Neutrophil (primary cell): ENCODE results near the gene KYNU.

Experiments used
- H3K27ac ChIP-seq: fragments of 200-600 bp; sonication (generic); 2 replicates; pipeline ENCODE4 v1.5.1; 2016; ENCODE audit warnings: mild to moderate bottlenecking, moderate library complexity
- H3K27me3 ChIP-seq: fragments of 200-600 bp; sonication (generic); 2 replicates; pipeline ENCODE4 v1.6.0; 2016; ENCODE audit warnings: mild to moderate bottlenecking
- H3K36me3 ChIP-seq: fragments of 200-600 bp; sonication (generic); 2 replicates; pipeline ENCODE4 v1.5.1; 2017
- H3K4me1 ChIP-seq, 2 experiments: fragments of 200-600 bp in 1 of 2; sonication (generic) in 1 of 2; 1 replicate in 1 of 2; 2 replicates in 1 of 2; pipeline versions ENCODE4 v1.5.1 to v1.6.1; 2013 to 2016; ENCODE audit warnings: low read depth in 1 of 2, low read length in 1 of 2, mild to moderate bottlenecking in 1 of 2, moderate library complexity in 1 of 2; ENCODE audit not compliant: control insufficient read depth in 1 of 2, insufficient read depth in 1 of 2
- H3K4me3 ChIP-seq, 2 experiments: fragments of 200-600 bp in 1 of 2; sonication (generic) in 1 of 2; 1 replicate in 1 of 2; 2 replicates in 1 of 2; pipeline ENCODE4 v1.5.1; 2013 to 2016; ENCODE audit warnings: low read depth in 1 of 2, low read length in 1 of 2, mild to moderate bottlenecking in 1 of 2, moderate library complexity in 1 of 2
- H3K9me3 ChIP-seq: fragments of 200-600 bp; sonication (generic); 2 replicates; pipeline ENCODE4 v1.5.1; 2016
- TF ChIP-seq, protein P1 (sequence below): fragments of 200-600 bp; sonication (generic); IDR thresholded peaks from 2 replicates; pipeline ENCODE4 v1.5.1; 2016; ENCODE audit warnings: antibody characterized with exemption

KYNU gene

DNA sequence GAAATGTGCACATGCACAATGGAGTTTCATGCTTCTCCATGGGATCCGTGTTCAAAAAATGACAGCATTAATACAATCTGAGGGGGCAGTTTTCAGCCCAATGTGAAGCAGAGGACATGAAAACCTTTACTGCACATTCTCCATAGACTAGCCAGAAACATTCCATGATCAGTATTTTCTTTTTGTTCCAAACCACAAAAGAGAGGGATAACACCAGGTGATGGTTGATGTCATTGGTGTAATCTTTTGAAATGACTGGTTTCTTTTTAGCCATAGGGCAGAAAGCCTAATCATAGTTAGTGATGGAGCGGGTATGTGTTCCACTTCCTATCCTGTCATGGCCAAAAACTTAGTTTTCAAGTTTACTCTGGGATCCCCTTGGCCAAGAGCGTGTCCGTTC, 1.8 kb upstream of the KYNU start:
- Histone ChIP-seq H3K9me3 (no peaks in the 10 kb centered on the region), H3K27me3 (no peaks in the 10 kb centered on the region), H3K36me3 (no peaks in the 10 kb centered on the region), H3K27ac (no peak overlapping the region), H3K4me3 (no peak overlapping the region), H3K4me1 (peaks cover 0 to 1% of the 10 kb centered on the region in 2 experiments)
- TF ChIP-seq, protein P1, sequence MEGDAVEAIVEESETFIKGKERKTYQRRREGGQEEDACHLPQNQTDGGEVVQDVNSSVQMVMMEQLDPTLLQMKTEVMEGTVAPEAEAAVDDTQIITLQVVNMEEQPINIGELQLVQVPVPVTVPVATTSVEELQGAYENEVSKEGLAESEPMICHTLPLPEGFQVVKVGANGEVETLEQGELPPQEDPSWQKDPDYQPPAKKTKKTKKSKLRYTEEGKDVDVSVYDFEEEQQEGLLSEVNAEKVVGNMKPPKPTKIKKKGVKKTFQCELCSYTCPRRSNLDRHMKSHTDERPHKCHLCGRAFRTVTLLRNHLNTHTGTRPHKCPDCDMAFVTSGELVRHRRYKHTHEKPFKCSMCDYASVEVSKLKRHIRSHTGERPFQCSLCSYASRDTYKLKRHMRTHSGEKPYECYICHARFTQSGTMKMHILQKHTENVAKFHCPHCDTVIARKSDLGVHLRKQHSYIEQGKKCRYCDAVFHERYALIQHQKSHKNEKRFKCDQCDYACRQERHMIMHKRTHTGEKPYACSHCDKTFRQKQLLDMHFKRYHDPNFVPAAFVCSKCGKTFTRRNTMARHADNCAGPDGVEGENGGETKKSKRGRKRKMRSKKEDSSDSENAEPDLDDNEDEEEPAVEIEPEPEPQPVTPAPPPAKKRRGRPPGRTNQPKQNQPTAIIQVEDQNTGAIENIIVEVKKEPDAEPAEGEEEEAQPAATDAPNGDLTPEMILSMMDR: no peak

DNA sequence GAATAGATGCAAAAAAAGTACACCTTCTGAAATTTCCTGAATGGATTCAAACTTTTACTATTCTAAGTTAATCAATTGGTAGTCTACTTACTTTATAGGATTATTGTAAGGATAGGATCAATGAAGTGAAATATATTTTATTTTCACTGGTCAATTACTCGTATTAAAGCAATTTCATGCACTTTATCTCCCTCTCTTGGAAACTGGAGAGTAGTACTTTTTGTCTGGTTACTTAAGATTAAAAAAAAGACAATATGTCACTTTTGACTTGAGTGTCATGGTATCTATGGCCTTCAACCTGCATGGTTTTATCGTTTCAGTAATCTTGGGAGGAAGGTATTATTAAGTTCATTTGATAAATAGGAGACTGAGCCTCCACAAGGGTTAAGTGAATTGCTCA, 1.0 kb upstream of the KYNU start:
- no peak overlapping the region for H3K4me3 ChIP-seq
- no peak overlapping the region for H3K27ac ChIP-seq
- H3K36me3 ChIP-seq: no peaks in the 10 kb centered on the region
- TF ChIP-seq, protein P1: no peak
- H3K27me3 ChIP-seq: no peaks in the 10 kb centered on the region
- H3K9me3 ChIP-seq: no peaks in the 10 kb centered on the region
- no peaks in the 10 kb centered on the region for H3K4me1 ChIP-seq

DNA sequence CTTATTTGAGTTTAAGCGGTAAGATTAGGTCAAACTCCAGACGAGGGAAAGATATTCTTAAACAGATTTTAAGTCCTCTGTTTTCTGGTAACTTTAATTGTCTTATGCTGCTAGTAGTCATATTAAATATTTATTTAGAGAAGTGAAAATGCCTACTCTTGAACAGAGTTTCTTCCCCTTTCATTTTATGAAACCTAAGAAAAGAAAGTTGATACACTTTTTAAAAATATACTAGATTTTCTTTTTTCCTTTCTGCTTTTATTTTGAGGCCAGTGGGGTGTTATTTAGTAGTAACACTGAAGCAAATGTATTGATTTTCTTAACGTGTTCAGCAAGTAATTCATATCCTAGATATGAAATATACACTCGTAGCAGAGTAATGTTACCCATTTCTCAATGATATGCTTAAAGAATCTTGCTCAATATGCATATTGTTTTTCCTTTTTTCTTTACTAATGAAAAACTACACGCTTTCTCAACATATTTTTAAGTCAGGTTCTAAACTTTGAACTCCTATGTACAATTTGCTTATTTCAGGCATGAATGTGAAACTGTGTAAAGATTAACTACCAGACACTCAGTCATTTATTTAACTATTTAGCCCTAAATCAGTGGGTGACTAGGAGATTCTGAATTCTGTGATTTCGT, 691 bp downstream of the KYNU start:
- H3K27me3 ChIP-seq: no peaks in the 10 kb centered on the region
- no peaks in the 10 kb centered on the region for H3K36me3 ChIP-seq
- TF ChIP-seq, protein P1: no peak
- H3K4me1 ChIP-seq: no peaks in the 10 kb centered on the region
- no peaks in the 10 kb centered on the region for H3K9me3 ChIP-seq
- no peak overlapping the region for H3K4me3 ChIP-seq
- no peak overlapping the region for H3K27ac ChIP-seq

DNA sequence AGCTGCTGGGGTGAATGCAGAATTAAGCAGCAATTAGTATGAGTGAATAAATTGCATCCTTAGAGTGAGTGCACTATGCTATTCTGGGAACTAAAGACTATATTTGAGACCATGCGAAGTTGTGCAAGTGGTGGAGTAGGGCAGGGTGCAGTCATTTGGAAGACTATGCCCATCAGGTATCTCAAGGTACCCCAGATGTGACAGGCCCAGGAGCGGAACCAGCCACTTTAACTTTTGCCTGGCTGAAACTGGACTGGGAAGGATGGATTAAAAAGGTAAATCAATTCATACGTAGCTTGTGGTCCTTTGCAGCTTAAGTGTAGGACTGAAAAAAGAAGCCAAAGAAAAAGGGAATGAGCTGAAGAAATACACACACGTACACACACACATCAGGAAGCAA, 1.7 kb downstream of the KYNU start:
- no peaks in the 10 kb centered on the region for H3K27me3 ChIP-seq
- no peak overlapping the region for H3K27ac ChIP-seq
- no peaks in the 10 kb centered on the region for H3K4me1 ChIP-seq
- H3K9me3 ChIP-seq: no peaks in the 10 kb centered on the region
- no peak overlapping the region for H3K4me3 ChIP-seq
- no peaks in the 10 kb centered on the region for H3K36me3 ChIP-seq
- TF ChIP-seq, protein P1: no peak

DNA sequence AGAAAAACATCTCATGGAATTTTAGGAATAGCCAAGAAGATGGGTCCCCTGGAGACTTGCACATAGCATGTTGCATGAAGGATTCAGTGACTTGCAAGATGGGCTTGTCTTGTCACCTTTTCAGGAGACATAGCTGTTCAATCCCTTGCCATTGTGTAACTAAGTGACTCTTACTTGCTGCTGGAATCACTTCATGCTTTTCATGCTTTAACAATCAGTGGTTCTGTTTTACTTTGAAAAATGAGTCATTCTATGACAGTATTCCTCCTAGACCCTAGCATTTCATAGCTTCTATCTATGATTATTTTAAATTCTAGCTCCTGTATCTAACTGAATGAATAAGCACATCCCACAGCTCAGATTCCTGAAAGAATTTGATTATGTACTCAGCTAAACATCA, 2.8 kb downstream of the KYNU start:
- Histone ChIP-seq H3K4me3 (no peak overlapping the region), H3K9me3 (no peaks in the 10 kb centered on the region), H3K27ac (no peak overlapping the region), H3K36me3 (no peaks in the 10 kb centered on the region), H3K4me1 (no peaks in the 10 kb centered on the region), H3K27me3 (no peaks in the 10 kb centered on the region)
- TF ChIP-seq, protein P1: no peak
